Esophagus muscularis mucosa (tissue), 4 donors: Measurements from ENCODE around the gene XYLT2.

Experiments used
- EP300 ChIP-seq: sonication (generic); formaldehyde crosslinking; IDR thresholded peaks from one replicate; pipeline ENCODE4 v1.6.1; 2017; ENCODE audit warnings: antibody characterized with exemption
- POLR2A ChIP-seq: fragments of 450-650 bp; IDR thresholded peaks from one replicate; pipeline ENCODE4 v1.6.1; 2017; ENCODE audit warnings: antibody characterized with exemption, moderate library complexity, mild to moderate bottlenecking, low read depth
- POLR2AphosphoS5 ChIP-seq, 2 donors: sonication (generic); formaldehyde crosslinking; IDR thresholded peaks; one replicate each; pipeline ENCODE4 v1.6.1; 2017; ENCODE audit warnings: antibody characterized with exemption in 2 of 2
- TF ChIP-seq, protein P1 (sequence below), 3 experiments: fragments of 200-600 bp in 2 of 3; fragments of 450-650 bp in 1 of 3; sonication (generic) in 2 of 3; IDR thresholded peaks; one replicate each; pipeline ENCODE4 v1.5.1; 2017 to 2019; ENCODE audit warnings: antibody characterized with exemption in 3 of 3, mild to moderate bottlenecking in 2 of 3, moderate library complexity in 1 of 3

DNA sequence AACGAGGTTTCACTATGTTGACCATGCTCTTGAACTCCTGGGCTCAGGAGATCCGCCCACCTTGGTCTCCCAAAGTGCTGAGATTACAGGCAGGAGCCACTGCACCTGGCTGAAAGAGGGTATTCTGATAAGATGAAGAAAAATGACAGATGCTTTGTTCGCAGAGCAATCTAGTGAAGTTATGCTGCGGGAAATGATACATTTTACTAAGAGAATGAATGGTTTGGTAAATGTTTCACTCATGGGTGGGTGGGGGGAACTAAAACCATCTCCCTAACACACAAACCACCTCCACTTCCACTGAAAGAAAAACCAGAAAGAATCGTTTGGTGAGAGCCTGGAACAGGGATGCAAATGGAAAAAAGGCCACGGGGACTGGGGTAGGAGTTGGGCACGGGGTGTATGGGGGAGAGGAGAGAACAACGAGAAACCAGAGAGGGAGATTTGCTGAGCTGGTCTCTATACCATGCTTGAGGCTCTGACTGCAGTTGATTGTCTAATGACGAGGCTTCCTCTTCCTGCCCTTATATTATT, 19.0 kb upstream of the XYLT2 start:
- TF ChIP-seq, protein P1, sequence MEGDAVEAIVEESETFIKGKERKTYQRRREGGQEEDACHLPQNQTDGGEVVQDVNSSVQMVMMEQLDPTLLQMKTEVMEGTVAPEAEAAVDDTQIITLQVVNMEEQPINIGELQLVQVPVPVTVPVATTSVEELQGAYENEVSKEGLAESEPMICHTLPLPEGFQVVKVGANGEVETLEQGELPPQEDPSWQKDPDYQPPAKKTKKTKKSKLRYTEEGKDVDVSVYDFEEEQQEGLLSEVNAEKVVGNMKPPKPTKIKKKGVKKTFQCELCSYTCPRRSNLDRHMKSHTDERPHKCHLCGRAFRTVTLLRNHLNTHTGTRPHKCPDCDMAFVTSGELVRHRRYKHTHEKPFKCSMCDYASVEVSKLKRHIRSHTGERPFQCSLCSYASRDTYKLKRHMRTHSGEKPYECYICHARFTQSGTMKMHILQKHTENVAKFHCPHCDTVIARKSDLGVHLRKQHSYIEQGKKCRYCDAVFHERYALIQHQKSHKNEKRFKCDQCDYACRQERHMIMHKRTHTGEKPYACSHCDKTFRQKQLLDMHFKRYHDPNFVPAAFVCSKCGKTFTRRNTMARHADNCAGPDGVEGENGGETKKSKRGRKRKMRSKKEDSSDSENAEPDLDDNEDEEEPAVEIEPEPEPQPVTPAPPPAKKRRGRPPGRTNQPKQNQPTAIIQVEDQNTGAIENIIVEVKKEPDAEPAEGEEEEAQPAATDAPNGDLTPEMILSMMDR (IDR thresholded peaks at IDR 0.05) = no peak
- TF ChIP-seq POLR2A (no peak), POLR2AphosphoS5 (IDR thresholded peaks at IDR 0.05) (no peak), EP300 (no peak)
